Neural crest cell (in vitro differentiated cells): ENCODE measurements around the gene BICDL2. TPM values are rescaled to one million over a fixed set of nuclear protein-coding genes. Genes with fewer than 3 reads are reported as not detected.

ENCODE experiments used
- DNase-seq: peaks from one replicate; pipeline ENCODE4 v3.0.0; 2021; ENCODE audit warnings: low read depth, mixed read lengths, low spot score
- H3K27ac Mint-ChIP-seq: one replicate; pipeline ENCODE4 v1.8.0; 2021; ENCODE audit warnings: mild to moderate bottlenecking, mixed read lengths; ENCODE audit not compliant: unreplicated experiment
- H3K27me3 Mint-ChIP-seq: 2 replicates; pipeline ENCODE4 v1.8.0; 2021; ENCODE audit warnings: low read depth, mild to moderate bottlenecking, mixed read lengths
- H3K36me3 Mint-ChIP-seq: 2 replicates; pipeline ENCODE4 v1.8.0; 2021; ENCODE audit warnings: low read depth, mild to moderate bottlenecking, mixed read lengths
- H3K4me1 Mint-ChIP-seq: 2 replicates; pipeline ENCODE4 v1.8.0; 2021; ENCODE audit warnings: mixed read lengths
- H3K4me3 Mint-ChIP-seq: one replicate; pipeline ENCODE4 v1.8.0; 2021; ENCODE audit warnings: mild to moderate bottlenecking, mixed read lengths
- H3K9me3 Mint-ChIP-seq: 2 replicates; pipeline ENCODE4 v1.8.0; 2021; ENCODE audit warnings: mixed read lengths
- CTCF ChIP-seq: fragments of 200-600 bp; sonication (generic); conservative IDR thresholded peaks from 2 replicates; pipeline ENCODE4 v1.5.0; 2021; ENCODE audit warnings: antibody characterized with exemption, mild to moderate bottlenecking
- total RNA-seq: library from RNA; stranded (reverse); gene quantifications from 2 replicates; pipeline ENCODE4 v1.2.1, GENCODE V29; 2021

Gene BICDL2
- total RNA-seq, 1 donor from 2014 or later = not detected

- Mint-ChIP-seq H3K36me3 (no peaks in the 10 kb centered on the region), H3K9me3 (no peaks in the 10 kb centered on the region), H3K27ac (no peak overlapping the region), H3K27me3 (peaks cover 74% of the 10 kb centered on the region), H3K4me3 (no peak overlapping the region), H3K4me1 (no peaks in the 10 kb centered on the region)
- no peak for DNase-seq
- no peak for TF ChIP-seq CTCF
These were observed 31.9 kb downstream of the BICDL2 start for GRCh38 chr16:3004781-3005284.

- Mint-ChIP-seq H3K4me3 (no peak overlapping the region), H3K27me3 (peaks cover 69% of the 10 kb centered on the region)
- no peak for TF ChIP-seq CTCF
These were observed 32.4 kb downstream of the BICDL2 start for GRCh38 chr16:3004319-3004718.

GRCh38 chr16:3003582-3004270 lies 33.0 kb downstream of the BICDL2 start:
- peak; percentile 90 for DNase-seq
- peaks cover 67% of the 10 kb centered on the region for H3K27me3 Mint-ChIP-seq
- H3K36me3 Mint-ChIP-seq = no peaks in the 10 kb centered on the region
- peak; percentile 61 for TF ChIP-seq CTCF
- no peaks in the 10 kb centered on the region for H3K9me3 Mint-ChIP-seq
- no peak overlapping the region for H3K27ac Mint-ChIP-seq
- peak overlapping the region; percentile 62 for H3K4me3 Mint-ChIP-seq
- H3K4me1 Mint-ChIP-seq = no peaks in the 10 kb centered on the region

More at GRCh38 chr16:3004319-3004718, 32.4 kb downstream of the BICDL2 start:
- Mint-ChIP-seq H3K9me3 (no peaks in the 10 kb centered on the region), H3K4me1 (no peaks in the 10 kb centered on the region), H3K36me3 (no peaks in the 10 kb centered on the region), H3K27ac (no peak overlapping the region)
- no peak for DNase-seq

GRCh38 chr16:3001316-3001715 lies 35.4 kb downstream of the BICDL2 start:
- no peak for DNase-seq
- no peak for TF ChIP-seq CTCF
- H3K27me3 Mint-ChIP-seq = peaks cover 43% of the 10 kb centered on the region

GRCh38 chr16:3000540-3000939 lies 36.2 kb downstream of the BICDL2 start:
- Mint-ChIP-seq H3K27ac (no peak overlapping the region), H3K4me1 (no peaks in the 10 kb centered on the region), H3K27me3 (peaks cover 35% of the 10 kb centered on the region), H3K4me3 (no peak overlapping the region), H3K9me3 (no peaks in the 10 kb centered on the region), H3K36me3 (no peaks in the 10 kb centered on the region)
- no peak for TF ChIP-seq CTCF
- DNase-seq = no peak

More at GRCh38 chr16:3001316-3001715, 35.4 kb downstream of the BICDL2 start:
- Mint-ChIP-seq H3K27ac (no peak overlapping the region), H3K36me3 (no peaks in the 10 kb centered on the region), H3K4me1 (no peaks in the 10 kb centered on the region), H3K9me3 (no peaks in the 10 kb centered on the region), H3K4me3 (peak overlapping the region; percentile 44)
